HG03565 (cell line): ENCODE data around the gene TRIP13.
"Not testable (repeated sequence)": the region's sequence is repeated elsewhere in the genome, so short reads cannot be mapped to it uniquely, and the experiment has no call there.

ENCODE experiments used
- ATAC-seq: cut with Tn5 transposase; IDR thresholded peaks from one replicate; pipeline ENCODE4 v1.9.1; 2021; ENCODE audit warnings: mild to moderate bottlenecking, moderate library complexity; ENCODE audit not compliant: unreplicated experiment

The TRIP13 gene

DNA sequence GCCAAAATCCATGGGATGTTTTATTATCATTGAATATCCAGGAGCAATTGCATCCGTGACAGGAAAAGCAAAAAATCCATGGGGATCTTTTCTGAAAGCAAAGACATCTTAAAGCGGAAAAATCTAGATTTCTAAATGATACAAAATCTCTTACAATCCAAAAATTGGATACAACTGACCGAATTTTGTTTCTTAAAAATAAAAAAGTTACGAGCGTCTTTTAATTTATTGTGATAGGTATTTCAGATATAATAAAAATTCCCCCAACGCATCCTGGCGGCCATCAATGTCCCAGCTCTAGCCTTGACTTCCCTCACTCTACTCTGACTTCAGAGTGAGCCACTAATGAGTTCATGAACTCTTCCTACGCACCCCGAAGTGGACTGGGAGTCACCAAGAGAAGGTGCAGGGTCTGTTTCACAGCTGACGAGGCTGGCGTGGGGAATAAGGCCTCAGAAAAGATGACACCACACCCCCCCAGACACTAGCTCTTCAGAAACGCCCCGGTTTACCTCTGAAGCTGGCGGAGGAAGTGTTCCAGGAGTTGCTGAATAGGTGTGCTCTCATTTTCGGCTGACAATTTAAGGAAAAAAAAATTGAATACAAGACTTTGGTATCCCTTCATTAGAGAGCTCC is 3.5 kb upstream of the TRIP13 start:
- ATAC-seq, result no peak

DNA sequence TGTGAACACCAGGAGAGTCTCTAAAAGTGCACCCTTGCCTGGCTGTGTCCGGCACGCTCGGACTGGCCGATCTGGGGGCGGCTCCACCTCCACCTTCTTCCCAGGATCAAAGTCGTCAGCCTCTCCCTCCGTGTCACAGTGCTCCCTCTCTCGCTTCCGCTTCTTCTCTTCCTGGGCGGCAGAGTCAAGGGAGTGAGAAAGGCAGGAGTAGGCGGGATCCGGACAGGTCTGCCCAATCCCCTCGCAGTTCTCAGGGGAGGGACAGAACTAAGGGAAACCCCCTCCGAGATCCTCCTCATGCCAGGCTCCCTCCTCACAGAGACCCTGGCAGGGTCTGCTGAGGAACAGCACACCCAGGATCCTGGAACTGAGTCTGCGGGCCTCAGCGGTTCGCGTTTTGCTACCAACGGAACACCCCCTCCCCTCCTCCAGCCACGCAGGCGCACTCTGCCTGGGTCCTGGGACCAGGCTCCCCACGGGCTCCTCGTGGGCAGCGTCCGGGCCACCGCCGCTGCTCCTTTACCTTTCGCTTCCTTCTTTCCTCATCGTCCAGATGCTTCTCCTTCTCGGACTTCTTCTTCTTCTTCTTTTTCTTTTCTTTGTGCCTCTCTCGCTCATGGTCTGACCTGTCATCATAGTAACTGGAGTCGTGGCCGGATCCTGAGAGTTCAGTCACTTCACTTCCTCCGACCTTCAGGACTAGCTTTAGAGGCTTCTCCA is 1.4 kb upstream of the TRIP13 start:
- ATAC-seq, result no peak

DNA sequence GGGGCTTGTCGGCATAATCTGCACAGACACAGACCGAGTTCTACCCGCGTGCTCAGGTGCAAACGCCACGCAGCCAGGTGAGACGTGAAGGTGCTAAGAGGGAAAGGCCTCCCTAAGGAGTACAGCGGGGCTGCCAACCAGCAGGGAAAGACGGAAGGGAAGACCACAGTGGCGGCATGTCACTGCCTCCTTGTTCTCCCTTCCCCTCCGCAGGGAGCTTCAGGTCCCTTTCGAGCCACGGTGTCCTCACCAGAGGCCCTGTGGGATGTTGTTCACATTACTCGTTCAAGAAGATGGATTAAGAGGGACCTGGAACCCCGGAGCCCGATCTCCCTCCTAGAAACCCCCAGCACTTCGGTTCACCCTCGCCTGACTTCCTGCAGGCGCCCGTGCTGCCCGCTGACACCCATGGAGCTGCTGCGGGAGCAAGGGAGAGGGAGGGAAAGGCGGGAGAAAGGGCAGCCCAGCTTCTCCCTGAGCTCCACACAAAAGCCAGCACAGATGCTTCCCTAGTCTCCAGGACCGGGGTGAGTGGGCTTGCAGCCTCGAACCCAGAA is 769 bp upstream of the TRIP13 start:
- ATAC-seq, result no peak

DNA sequence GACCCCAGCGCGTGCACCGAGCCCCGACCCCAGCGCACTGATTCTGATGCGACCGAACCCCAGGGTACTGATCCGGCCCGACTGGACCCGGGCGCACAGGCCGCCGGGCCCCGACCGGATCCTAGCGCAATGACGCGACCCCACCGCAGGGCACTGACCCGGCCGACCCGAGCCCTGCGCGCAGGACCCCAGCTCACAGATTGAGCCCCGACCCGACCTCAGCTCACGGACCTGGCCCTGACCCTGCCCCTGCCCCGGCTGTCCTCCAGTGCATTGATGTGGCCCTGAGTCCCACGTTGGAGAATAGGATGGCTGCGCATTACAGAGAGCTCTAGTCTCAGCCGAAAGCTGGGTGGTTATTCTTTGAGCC is 438 bp downstream of the TRIP13 start:
- no peak for ATAC-seq

DNA sequence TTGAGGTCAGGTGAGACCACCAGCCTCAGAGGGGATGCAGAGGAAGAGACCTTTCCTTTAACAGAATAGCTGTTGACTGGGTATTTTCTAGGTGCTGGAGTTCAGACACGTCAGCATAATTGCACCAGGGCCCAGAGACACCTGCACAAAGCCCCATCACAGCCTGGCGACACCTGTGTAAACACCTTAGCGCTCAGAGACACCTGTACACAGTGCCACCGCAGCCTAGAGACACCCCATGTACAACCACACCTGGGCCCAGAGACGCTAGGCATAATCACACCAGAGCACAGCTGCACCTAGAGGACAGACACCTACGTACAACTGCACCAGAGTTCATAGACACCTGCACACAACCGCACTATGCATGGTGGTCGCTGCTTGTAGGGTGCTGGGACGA is 1.0 kb downstream of the TRIP13 start:
- no peak for ATAC-seq

DNA sequence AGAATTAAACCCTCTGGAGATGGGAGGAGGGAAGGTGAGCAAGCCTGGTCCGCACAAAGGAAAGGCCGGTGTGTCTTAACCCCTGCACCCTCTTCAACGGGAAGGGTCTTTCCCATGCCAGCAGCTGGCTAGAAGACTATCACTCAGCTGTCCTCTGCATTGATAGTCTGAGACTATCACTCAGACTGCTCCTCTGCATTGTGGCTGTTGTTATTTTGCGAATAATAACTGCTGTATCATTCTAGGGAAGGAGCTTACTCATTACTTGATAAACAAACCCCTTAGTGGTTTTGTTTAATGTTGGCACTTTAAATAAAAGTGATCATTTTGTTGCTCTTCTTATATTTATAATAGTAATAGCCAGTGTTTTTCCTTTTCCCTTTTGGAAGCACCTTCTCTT is 8.1 kb downstream of the TRIP13 start:
- no peak for ATAC-seq

DNA sequence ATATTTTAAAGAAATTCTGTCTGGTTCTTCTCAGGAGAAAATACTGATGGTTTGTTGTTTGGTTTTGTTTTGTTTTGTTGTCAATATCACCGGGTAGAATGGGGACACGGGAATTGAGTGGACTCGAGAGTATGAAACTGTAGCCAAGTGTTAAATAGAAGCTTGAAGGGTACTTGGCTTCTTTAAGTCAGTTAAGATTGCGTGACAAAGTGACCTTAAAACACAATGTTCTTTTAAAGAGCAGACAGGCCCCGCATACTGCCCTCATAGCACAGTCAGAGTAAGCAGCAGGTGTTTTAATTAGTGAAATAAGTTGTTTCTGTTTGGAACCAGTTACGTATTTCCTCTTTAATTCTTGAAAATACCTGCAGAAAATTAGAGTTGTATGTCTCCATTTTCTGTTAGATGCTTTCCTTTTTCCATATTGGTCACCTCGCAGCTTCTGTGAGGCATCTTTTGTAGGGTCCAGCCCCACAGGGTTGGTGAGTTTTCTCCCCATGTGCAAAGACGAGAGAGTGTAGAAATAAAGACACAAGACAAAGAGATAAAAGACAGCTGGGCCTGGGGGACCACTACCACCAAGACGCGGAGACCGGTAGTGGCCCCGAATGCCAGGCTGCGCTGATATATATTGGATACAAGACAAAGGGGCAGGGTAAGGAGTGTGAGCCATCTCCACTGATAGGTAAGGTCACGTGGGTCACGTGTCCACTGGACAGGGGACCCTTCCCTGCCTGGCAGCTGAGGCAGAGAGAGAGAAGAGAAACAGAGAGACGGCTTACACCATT is 9.6 kb downstream of the TRIP13 start:
- ATAC-seq, result no peak

DNA sequence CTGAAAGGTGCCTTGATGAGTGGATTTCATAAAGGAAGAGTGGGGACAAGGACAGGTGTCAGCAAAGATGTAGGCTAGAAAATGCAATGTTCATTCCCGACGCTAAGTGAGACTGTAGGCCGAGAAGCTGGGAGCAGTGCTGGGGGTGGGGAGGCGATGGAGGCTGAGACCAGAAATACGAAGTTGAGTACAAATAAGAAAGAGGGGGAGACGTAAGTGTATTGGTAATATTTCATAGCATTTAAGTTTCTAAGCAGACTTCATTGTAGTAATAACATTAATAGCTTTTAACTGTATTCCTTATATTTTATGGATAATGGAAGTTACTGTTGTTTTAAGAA is 11.0 kb downstream of the TRIP13 start:
- ATAC-seq, result no peak

DNA sequence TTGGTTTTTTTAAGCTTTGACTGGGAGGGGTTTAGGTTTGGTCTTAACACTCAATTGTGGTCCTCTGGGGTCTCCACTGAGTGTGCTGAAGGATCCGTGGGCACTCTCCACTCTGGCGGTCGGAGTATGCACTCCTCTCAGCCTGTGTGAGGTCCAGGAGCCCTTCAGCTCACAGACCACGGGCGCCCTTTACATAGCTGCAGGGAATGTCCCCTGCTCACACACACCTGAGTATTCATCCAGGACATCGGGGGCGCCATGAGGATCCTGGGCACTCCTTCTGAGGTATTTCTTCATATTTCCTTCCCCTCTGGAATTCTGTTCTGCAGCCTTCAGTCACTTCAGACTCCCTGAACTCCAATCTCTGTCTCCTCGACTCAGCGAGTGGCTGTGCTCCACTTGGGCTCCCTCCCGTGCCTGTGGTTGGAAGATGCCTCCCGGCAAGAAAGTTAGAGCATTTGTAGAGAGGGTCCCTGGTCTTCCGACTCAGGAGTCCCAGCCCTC is 12.5 kb downstream of the TRIP13 start:
- no peak for ATAC-seq

DNA sequence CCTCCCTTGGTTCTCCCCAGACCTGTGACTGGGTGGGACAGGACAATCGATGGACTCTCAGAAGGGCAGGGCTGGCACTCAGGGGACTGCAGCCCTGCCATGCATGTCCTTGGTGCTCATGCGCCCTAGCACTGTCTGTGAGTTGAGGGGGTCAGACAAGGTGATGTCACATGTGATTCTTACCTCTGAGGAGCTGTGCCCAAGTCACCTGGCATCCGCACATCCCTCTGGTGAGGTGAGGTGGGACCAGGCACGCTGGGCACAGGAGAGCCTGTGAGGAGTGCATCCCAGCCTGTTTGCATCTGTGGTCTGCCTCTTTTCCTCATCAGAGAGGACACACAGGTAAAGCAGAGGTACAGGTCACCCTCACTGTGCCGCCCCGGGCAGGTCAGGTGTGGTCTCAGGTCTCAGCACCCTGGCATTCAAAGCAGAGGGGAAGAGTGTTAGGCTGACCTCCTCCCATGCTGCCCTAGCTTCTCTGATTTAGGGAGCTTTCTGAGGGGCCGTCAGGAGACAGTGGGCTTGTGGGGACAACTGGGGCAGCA is 14.8 kb downstream of the TRIP13 start:
- no peak for ATAC-seq

DNA sequence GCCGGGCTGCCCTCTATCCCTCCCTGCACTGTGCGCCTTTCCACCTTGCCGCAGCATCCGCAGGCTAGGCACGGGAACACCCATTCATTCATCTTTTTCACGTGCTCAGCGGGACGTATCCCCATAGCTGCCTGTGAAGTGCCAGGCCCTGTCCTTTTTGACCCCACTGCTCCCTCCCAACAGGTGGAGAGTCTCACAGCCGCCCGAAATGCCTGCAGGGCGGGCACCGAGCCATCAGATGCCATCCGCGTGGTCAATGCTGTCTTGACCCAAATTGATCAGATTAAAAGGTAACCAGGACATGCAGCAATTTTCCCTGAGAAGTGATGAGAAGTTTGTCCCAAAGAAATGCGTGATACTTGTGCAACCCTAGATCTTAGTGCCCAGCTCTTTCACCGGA is 15.5 kb downstream of the TRIP13 start:
- ATAC-seq, result no peak

DNA sequence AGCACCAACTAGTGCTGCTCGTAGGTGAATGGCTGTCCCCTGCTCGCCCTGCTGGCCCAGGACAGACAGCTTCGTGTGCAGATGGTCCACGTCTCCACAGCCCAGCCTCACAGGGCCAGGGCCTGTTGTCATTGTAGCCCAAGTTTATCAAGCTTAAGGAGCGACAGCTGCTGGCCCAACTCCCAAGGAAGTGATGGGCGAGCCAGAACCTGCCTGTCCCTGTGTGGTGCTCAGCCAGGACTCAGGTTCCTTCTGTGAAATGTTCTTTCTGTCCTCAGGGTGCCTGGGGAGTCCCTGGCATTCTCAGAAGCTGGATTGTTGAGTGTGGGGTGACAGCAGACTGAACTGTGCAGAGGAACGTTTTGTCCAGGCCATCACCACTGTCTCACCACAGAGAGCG is 16.4 kb downstream of the TRIP13 start:
- ATAC-seq, result no peak

DNA sequence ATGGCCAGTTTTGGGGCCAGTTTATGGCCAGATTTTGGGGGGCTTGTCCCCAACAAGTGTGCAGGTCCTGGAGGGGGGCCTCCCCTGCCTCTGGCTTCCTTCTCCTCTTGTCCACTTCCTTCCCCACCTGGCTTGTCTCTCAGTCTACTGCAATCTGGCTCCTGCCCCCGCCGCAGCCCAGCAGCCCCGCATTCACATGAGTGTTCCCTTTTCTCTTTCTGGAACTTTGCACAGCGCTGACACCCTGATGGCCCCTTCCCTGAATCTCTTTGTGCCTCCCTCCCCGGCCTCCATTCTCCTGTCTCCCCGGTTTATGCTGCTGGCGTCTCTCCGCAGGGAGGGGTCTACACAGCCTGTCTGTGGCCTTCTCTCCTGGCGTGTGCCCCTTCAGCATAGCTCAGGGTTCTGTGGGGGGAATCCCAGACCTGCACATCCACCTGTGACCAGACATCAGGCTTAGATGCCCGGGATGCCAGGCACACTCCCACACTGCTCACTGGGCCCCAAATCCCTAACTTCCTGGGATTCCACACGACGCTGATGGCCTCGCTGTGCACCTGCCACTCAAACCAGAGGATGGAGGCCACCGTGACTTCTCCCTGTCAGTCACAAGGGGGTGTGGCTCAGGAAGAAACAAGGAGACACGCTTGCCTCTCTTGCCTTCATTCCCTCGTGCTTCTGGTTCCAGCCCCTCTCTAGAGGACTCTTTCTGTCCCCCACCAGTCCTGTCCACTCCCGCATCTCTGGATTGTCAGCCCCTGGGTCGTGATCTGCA is 17.5 kb downstream of the TRIP13 start:
- no peak for ATAC-seq

DNA sequence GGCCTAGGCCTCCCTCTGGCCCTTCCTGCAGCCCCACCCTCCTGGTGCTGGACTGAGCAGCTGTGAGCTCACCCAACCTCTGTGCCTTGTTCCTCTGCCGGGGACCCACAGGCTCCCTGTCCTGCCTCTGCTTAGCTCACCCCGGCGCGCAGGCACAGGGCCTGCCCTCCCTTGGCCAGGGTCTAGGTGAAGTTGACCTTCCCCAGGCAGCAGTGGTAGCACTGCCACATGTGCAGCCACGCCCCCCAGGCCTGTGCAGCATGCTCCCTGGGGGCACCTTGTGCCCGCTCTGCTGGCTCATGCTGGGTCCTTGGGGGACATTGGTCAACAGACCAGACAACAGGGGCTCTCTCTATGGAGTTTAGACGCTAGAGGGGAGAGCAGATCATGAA is 18.1 kb downstream of the TRIP13 start:
- ATAC-seq, result no peak

DNA sequence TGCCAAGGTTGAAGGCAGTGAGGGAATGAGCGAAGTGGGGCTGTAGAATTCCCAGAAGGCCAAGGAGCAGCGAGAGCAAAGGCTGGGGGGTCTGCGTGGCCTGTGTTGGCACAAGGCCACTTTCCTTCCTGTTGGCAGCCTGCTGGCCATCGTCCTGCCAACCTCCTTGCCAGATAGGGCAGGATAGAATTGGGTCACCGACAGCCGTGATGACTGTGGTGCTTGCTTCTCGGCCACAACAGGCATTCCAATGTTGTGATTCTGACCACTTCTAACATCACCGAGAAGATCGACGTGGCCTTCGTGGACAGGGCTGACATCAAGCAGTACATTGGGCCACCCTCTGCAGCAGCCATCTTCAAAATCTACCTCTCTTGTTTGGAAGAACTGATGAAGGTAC is 18.9 kb downstream of the TRIP13 start:
- ATAC-seq, result no peak

DNA sequence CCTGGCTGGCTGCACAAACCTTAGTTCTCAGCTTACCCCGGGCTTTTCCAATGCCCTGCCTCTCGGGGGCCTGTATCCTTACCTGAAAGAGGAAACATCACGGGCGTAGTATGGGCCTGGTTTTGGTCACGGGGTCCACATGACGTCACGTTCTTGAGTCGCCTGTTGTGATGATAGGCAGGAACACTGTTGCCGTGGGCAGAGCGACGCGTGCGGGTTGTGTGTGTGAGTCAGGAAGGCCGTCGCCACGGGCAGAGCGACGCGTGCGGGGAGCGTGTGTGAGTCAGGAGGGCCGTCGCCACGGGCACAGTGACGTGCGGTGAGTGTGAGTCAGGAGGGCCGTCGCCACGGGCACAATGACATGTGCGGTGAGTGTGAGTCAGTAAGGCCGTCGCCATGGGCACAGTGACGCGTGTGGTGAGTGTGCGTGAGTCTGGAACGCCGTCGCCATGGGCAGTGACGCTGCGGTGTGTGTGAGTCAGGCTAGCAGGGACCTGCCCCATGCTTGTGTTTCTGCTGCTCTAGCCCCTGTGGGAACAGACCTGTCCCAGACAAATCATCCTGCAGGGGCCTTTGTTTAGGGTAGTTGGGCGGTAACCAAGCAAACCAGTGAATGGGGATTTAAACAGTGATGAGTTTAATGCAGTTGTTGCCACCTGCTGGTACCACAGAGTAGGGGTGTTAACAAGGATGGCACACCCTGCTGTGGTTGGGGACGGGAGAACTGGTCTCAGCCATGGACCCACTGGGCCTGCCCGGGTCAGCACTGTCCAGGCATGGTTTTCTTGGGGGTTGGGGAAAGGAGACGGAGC is 19.8 kb downstream of the TRIP13 start:
- no peak for ATAC-seq

DNA sequence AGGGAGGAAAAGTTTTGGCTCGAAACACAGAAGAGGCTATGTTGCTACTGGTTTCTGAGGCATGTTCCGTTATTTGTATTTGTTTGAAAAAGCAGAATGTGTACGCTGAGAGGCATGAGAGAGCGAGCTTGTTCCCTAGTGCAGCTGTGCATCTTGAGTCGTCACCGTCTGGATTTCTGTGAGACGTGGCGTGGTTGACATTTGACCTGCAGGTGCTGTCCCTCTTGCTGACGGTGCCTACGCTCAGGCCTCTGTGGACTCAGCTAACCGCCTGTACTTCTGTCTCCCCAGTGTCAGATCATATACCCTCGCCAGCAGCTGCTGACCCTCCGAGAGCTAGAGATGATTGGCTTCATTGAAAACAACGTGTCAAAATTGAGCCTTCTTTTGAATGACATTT is 21.5 kb downstream of the TRIP13 start:
- no peak for ATAC-seq

DNA sequence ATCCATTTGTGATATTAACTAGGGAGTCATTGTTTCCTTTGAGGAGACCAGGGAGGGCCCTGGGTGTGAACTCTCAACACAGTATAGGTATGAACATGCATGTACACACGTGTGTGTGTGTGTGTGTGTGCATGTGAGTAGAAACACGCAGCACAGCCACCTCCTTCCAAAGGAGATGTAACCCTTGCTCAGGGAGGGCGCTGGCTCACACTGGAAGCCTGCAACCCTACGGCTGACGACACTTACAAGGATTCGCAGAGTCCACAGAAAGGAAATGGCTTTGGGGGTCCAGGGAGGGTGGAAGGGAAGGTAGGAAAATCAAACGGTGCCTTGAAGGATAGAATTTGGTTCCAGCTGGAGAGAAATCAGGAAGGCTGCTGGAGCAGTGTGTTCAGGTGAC is 21.9 kb downstream of the TRIP13 start:
- no peak for ATAC-seq

DNA sequence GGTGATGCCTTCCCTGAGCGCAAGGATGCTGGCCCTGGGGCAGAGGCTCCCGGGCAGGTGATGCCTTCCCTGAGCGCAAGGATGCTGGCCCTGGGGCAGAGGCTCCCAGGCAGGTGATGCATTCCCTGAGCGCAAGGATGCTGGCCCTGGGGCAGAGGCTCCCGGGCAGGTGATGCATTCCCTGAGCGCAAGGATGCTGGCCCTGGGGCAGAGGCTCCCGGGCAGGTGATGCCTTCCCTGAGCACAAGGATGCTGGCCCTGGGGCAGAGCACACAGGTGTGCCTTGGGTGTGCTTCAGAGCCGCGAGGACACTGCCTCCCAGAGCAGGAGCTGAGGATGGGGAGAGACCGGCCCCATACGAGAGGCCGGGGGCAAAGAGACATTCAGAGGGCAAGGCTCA is 22.7 kb downstream of the TRIP13 start:
- ATAC-seq, result not testable (repeated sequence)

DNA sequence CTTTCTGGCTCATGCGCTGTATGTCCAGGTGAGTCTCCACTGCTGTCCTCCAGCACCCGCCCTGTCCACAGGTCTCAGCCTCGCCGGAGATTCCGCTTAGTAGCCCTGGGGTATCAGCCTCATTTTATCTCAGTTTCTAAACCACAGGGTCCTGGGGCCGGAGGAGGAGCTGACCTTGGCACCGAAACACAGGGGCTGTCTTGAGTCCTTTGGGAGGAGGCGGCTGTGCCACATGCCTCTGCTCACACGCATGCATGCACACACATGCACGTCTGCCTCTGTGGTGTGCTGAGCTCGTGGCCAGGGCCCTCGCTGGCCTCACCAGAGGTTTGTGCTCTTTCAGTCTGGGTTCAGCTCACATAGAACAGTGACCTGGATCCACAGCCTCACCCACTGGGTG is 23.3 kb downstream of the TRIP13 start:
- ATAC-seq, result no peak
